ENCODE data around the gene PTPN9. TPM values are rescaled to one million over a fixed set of nuclear protein-coding genes. Genes with fewer than 3 reads are reported as not detected.

Gene PTPN9
- total and polyA plus RNA-seq, 2 of the 4 experiments (the other 2 are of a cell fraction), result 26.5 to 38.9 TPM

GRCh38 chr15:75420698-75421097 is 158.4 kb downstream of the PTPN9 start:
- no peak overlapping the region for H2BK5ac ChIP-seq (ENCODE audit: low read depth, low read length, poor library complexity, severe bottlenecking)
- H4K91ac ChIP-seq (ENCODE audit: insufficient read depth, low read depth, low read length), result no peak overlapping the region
- no peak overlapping the region for H3K4ac ChIP-seq (ENCODE audit: low read depth, low read length)
- no peak overlapping the region for H3K27ac ChIP-seq (ENCODE audit: insufficient read depth, low read length)
- H3K56ac ChIP-seq (ENCODE audit: extremely low read depth, insufficient read depth, low read length), result no peak overlapping the region
- no peak overlapping the region for H2BK20ac ChIP-seq (ENCODE audit: low read depth, low read length)
- no peaks in the 10 kb centered on the region for H3K9me3 ChIP-seq (ENCODE audit: control insufficient read depth, insufficient read depth, low read length)
- H3K4me1 ChIP-seq (ENCODE audit: control insufficient read depth, insufficient read depth, low read length), result no peaks in the 10 kb centered on the region
- no peak overlapping the region for H3K18ac ChIP-seq (ENCODE audit: low read depth, low read length)
- H4K20me1 ChIP-seq (ENCODE audit: insufficient read depth, low read length), result no peaks in the 10 kb centered on the region
- DNase-seq (peak; percentile 62), ATAC-seq (ENCODE audit: low read depth) (peak; percentile 72)
- H4K8ac ChIP-seq (ENCODE audit: low read depth in 2 of 2, low read length in 2 of 2), result no peak overlapping the region
- in situ Hi-C loops (cut with MboI; ENCODE audit: low sequenced_read_pairs) (no loop called here), intact Hi-C loops (cut with micrococcal nuclease) (no loop called here), dilution Hi-C loops (cut with HindIII; ENCODE audit: low sequenced_read_pairs, unreplicated experiment) (no loop called here)
- BruUV-seq (replicated peaks), result no TSS peak
- peaks cover 14 to 39% of the 10 kb centered on the region in 2 experiments for H3K79me1 ChIP-seq (ENCODE audit: low read depth in 1 of 2, low read length in 2 of 2)
- no peak overlapping the region for H2AK5ac ChIP-seq (ENCODE audit: low read depth, low read length)
- no peak overlapping the region for H3K4me3 ChIP-seq (ENCODE audit: insufficient read depth, low read depth, low read length)
- H3K14ac ChIP-seq (replicated peaks; ENCODE audit: low read depth, low read length), result no peak overlapping the region
- no peak overlapping the region for H2BK15ac ChIP-seq (ENCODE audit: low read depth, low read length)
- H3K36me3 ChIP-seq (ENCODE audit: control insufficient read depth, insufficient read depth, low read length), result peaks cover 21% of the 10 kb centered on the region
- no peak overlapping the region for H2AFZ ChIP-seq (replicated peaks; ENCODE audit: low read length, poor library complexity)
- H4K5ac ChIP-seq (ENCODE audit: low read depth, low read length), result no peak overlapping the region
- CTCF ChIA-PET, result interaction anchor here (0.5 to 1.1 kb wide), 2 partner anchors 14 to 21 kb away, joined by 3 to 5 read pairs; no protein-coding TSS in a partner anchor
- H3K4me2 ChIP-seq (ENCODE audit: low read depth, low read length), result no peak overlapping the region
- H3K9ac ChIP-seq (ENCODE audit: low read depth, low read length), result no peak overlapping the region
- H3K27me3 ChIP-seq (ENCODE audit: control insufficient read depth, insufficient read depth, low read length), result no peaks in the 10 kb centered on the region
- H2AK9ac ChIP-seq (replicated peaks; ENCODE audit: low read depth, low read length, poor library complexity), result no peak overlapping the region
- no peak overlapping the region for H2BK120ac ChIP-seq (ENCODE audit: low read depth, low read length)
- TF ChIP-seq CTCF (conservative IDR thresholded peaks at IDR 0.05; ENCODE audit: low read depth, low read length) (no peak), RAD21 (IDR thresholded peaks at IDR 0.05; ENCODE audit: low read length) (no peak), RCOR1 (IDR thresholded peaks at IDR 0.05; ENCODE audit: insufficient replicate concordance, low read length) (no peak), NFE2L2 (IDR thresholded peaks at IDR 0.05; ENCODE audit: low read depth, low read length) (no peak), RFX5 (IDR thresholded peaks at IDR 0.05; ENCODE audit: low read depth, low read length) (no peak), MAFK (IDR thresholded peaks at IDR 0.05; ENCODE audit: low read depth, low read length) (no peak), SMC3 (IDR thresholded peaks at IDR 0.05; ENCODE audit: low read depth, low read length) (no peak), CHD1 (IDR thresholded peaks at IDR 0.05; ENCODE audit: low read depth, low read length) (no peak), BHLHE40 (IDR thresholded peaks at IDR 0.05; ENCODE audit: low read depth, low read length) (no peak), USF2 (IDR thresholded peaks at IDR 0.05; ENCODE audit: low read depth, low read length) (no peak), MXI1 (IDR thresholded peaks at IDR 0.05; ENCODE audit: borderline replicate concordance, low read depth, low read length) (no peak), MAZ (IDR thresholded peaks at IDR 0.05; ENCODE audit: borderline replicate concordance, low read depth, low read length) (no peak), CEBPB (IDR thresholded peaks at IDR 0.05; ENCODE audit: low read depth, low read length) (no peak), POLR2A (IDR thresholded peaks at IDR 0.05; ENCODE audit: low read depth, low read length) (no peak), FOS (IDR thresholded peaks at IDR 0.05; ENCODE audit: low read depth, low read length) (no peak)
- TF ChIP-seq, protein P1, sequence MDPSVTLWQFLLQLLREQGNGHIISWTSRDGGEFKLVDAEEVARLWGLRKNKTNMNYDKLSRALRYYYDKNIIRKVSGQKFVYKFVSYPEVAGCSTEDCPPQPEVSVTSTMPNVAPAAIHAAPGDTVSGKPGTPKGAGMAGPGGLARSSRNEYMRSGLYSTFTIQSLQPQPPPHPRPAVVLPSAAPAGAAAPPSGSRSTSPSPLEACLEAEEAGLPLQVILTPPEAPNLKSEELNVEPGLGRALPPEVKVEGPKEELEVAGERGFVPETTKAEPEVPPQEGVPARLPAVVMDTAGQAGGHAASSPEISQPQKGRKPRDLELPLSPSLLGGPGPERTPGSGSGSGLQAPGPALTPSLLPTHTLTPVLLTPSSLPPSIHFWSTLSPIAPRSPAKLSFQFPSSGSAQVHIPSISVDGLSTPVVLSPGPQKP (IDR thresholded peaks at IDR 0.05; ENCODE audit: borderline replicate concordance, low read depth, low read length), result no peak
- H3K9me1 ChIP-seq (ENCODE audit: insufficient read depth, low read length), result peaks cover 3% of the 10 kb centered on the region
- H3K23ac ChIP-seq (ENCODE audit: low read depth, low read length), result no peak overlapping the region
- POLR2A ChIA-PET (ENCODE audit: unreplicated experiment), result interaction anchor here (0.5 kb wide), 1 partner anchor 15 kb away, joined by 3 read pairs; no protein-coding TSS in a partner anchor
